Neural progenitor cell (in vitro differentiated cells): ENCODE data around the gene MRM2. TPM values are rescaled to one million over a fixed set of nuclear protein-coding genes. Genes with fewer than 3 reads are reported as not detected.
A peak's percentile ranks its signal among the peaks of the same experiment; 100 is the strongest.

ENCODE experiments used
- DNase-seq: peaks from one replicate; pipeline ENCODE4 v3.0.0-alpha.2; 2016; ENCODE audit warnings: low spot score
- H2AFZ ChIP-seq: fragments of 200-600 bp; sonication (generic); replicated peaks from 2 replicates; pipeline ENCODE4 v1.6.1; 2016; ENCODE audit warnings: antibody characterized with exemption
- H3F3A ChIP-seq: fragments of 200-600 bp; sonication (generic); 2 replicates; pipeline ENCODE4 v1.6.1; 2016; ENCODE audit warnings: antibody characterized with exemption, low read depth
- H3K27ac ChIP-seq: fragments of 200-600 bp; sonication (generic); 2 replicates; pipeline ENCODE4 v1.5.1; 2016; ENCODE audit warnings: mild to moderate bottlenecking
- H3K27me3 ChIP-seq: fragments of 200-600 bp; sonication (generic); 2 replicates; pipeline ENCODE4 v1.6.1; 2016; ENCODE audit warnings: mild to moderate bottlenecking, moderate library complexity
- H3K36me3 ChIP-seq: fragments of 200-600 bp; sonication (generic); 2 replicates; pipeline ENCODE4 v1.5.1; 2016
- H3K4me1 ChIP-seq: fragments of 200-600 bp; sonication (generic); 2 replicates; pipeline ENCODE4 v1.6.1; 2016; ENCODE audit warnings: mixed run types
- H3K4me2 ChIP-seq: fragments of 200-600 bp; sonication (generic); 2 replicates; pipeline ENCODE4 v1.6.1; 2016
- H3K4me3 ChIP-seq: fragments of 200-600 bp; sonication (generic); 2 replicates; pipeline ENCODE4 v1.5.1; 2016
- H3K79me2 ChIP-seq: fragments of 200-600 bp; sonication (generic); 2 replicates; pipeline ENCODE4 v1.6.1; 2016; ENCODE audit warnings: low read depth
- H3K9ac ChIP-seq: fragments of 200-600 bp; sonication (generic); 2 replicates; pipeline ENCODE4 v1.6.1; 2016
- H3K9me3 ChIP-seq: fragments of 200-600 bp; sonication (generic); 2 replicates; pipeline ENCODE4 v1.5.1; 2016; ENCODE audit warnings: low read depth
- H4K20me1 ChIP-seq: fragments of 200-600 bp; sonication (generic); 2 replicates; pipeline ENCODE4 v1.6.1; 2016; ENCODE audit warnings: low read depth
- H3K27ac Mint-ChIP-seq: 3 replicates; pipeline ENCODE4 v1.8.0; 2021; ENCODE audit warnings: mixed read lengths
- H3K27me3 Mint-ChIP-seq: 2 replicates; pipeline ENCODE4 v1.8.0; 2022; ENCODE audit warnings: low read depth, mild to moderate bottlenecking, inconsistent platforms, moderate library complexity, mixed read lengths; ENCODE audit not compliant: insufficient read depth
- H3K36me3 Mint-ChIP-seq: 3 replicates; pipeline ENCODE4 v1.8.0; 2021; ENCODE audit warnings: mixed read lengths
- H3K4me1 Mint-ChIP-seq: 3 replicates; pipeline ENCODE4 v1.8.0; 2021; ENCODE audit warnings: mixed read lengths
- H3K4me3 Mint-ChIP-seq: 3 replicates; pipeline ENCODE4 v1.8.0; 2021; ENCODE audit warnings: mild to moderate bottlenecking, moderate library complexity, mixed read lengths
- H3K9me3 Mint-ChIP-seq: 3 replicates; pipeline ENCODE4 v1.8.0; 2020; ENCODE audit warnings: mixed read lengths
- EZH2 ChIP-seq: fragments of 200-600 bp; sonication (generic); IDR thresholded peaks from 2 replicates; pipeline ENCODE4 v1.6.1; 2017; ENCODE audit warnings: antibody characterized with exemption, mild to moderate bottlenecking, moderate library complexity
- EZH2phosphoT487 ChIP-seq: fragments of 200-600 bp; sonication (generic); IDR thresholded peaks from 2 replicates; pipeline ENCODE4 v1.6.1; 2017; ENCODE audit warnings: antibody characterized with exemption
- total RNA-seq: library from RNA; depleted of rRNA; stranded (reverse); fragments of >200 nt; gene quantifications from 2 replicates; pipeline ENCODE4 v1.2.3, GENCODE V29; 2015; ENCODE audit warnings: low replicate concordance
- TF ChIP-seq, protein P1 (sequence below): fragments of 200-600 bp; sonication (generic); IDR thresholded peaks from 2 replicates; pipeline ENCODE4 v1.5.1; 2017; ENCODE audit warnings: antibody characterized with exemption, mild to moderate bottlenecking

Gene MRM2
- total RNA-seq, 1 donor from 2014 or later = 34.3 TPM

DNA sequence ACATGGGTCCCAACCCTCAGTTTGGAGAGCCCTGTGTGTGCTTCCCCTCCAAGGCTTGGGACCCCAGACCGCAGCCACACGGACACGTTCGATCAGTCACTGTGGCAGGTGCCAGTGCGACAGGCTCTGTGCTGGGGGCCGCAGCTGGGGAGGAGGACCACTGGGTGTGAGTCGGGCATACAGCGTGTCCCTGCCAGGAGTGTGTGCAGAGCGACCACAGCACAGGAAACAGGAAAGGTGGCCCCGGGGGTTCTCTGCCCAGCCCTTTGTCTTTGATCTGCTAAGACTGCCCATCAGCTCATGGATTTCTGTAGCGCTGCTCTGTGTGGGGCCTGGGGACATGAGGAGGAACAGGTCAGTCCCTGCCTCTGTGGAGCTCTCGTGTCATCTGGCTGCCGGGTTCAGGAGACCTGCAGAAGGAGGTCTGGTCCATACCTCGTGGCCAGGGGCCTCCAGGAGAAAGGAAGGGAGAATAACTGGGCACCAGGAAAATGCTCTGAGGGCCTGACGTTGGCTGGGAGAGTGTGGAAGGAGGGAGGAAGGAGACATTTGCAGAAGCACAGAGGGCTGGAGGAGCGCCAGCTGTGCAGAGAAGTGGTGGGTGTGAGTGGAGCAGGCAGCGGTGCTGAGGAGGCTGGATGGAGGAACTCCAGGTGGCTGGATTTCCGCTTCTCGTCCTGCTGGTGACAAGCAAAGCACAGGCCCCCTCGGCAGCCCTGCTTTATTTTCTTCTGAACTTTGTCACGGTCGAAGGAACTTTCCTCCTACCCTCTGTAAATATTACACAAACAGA, 4.1 kb upstream of the MRM2 start:
- H3K4me3 Mint-ChIP-seq = peak overlapping the region; percentile 25
- no peak overlapping the region for H3K4me2 ChIP-seq
- no peak for DNase-seq
- no peak overlapping the region for H3K4me3 ChIP-seq
- H2AFZ ChIP-seq = no peak overlapping the region
- H3K27ac ChIP-seq = no peak overlapping the region
- no peaks in the 10 kb centered on the region for H3K9me3 Mint-ChIP-seq
- TF ChIP-seq, protein P1, sequence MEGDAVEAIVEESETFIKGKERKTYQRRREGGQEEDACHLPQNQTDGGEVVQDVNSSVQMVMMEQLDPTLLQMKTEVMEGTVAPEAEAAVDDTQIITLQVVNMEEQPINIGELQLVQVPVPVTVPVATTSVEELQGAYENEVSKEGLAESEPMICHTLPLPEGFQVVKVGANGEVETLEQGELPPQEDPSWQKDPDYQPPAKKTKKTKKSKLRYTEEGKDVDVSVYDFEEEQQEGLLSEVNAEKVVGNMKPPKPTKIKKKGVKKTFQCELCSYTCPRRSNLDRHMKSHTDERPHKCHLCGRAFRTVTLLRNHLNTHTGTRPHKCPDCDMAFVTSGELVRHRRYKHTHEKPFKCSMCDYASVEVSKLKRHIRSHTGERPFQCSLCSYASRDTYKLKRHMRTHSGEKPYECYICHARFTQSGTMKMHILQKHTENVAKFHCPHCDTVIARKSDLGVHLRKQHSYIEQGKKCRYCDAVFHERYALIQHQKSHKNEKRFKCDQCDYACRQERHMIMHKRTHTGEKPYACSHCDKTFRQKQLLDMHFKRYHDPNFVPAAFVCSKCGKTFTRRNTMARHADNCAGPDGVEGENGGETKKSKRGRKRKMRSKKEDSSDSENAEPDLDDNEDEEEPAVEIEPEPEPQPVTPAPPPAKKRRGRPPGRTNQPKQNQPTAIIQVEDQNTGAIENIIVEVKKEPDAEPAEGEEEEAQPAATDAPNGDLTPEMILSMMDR = no peak
- peaks cover 16% of the 10 kb centered on the region for H3K4me1 ChIP-seq
- no peaks in the 10 kb centered on the region for H3K9me3 ChIP-seq
- H3K27ac Mint-ChIP-seq = peak overlapping the region; percentile 62
- H3K27me3 ChIP-seq = no peaks in the 10 kb centered on the region
- H3K36me3 ChIP-seq = no peaks in the 10 kb centered on the region
- peaks cover 4% of the 10 kb centered on the region for H3K36me3 Mint-ChIP-seq
- H3K79me2 ChIP-seq = peaks cover 27% of the 10 kb centered on the region
- peaks cover 6% of the 10 kb centered on the region for H4K20me1 ChIP-seq
- H3K9ac ChIP-seq = no peak overlapping the region
- peaks cover 16% of the 10 kb centered on the region for H3F3A ChIP-seq
- H3K27me3 Mint-ChIP-seq = peaks cover 5% of the 10 kb centered on the region
- peaks cover 27% of the 10 kb centered on the region for H3K4me1 Mint-ChIP-seq

DNA sequence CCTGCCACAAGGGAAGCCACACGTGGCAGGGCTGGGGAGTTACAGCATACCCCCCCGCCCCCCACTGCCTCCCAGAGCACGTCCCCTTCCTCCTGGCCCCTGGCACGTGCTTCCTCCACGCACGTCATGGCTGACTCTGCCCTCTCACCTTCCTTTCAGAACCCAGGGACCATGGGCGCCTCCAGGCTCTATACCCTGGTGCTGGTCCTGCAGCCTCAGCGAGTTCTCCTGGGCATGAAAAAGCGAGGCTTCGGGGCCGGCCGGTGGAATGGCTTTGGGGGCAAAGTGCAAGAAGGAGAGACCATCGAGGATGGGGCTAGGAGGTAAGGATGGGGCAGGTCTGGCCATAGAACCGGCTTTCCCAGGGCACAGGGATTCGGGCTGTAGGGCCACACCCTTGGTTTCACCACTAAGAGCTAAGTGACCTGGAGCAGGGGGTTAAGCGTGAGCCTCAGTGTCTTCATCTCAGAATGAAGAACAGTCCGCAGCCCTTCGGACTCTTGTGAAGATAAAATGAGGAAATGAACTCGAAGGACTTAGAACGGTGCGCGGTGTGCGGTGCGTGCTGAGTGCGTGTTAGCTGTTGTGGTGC, 2.5 kb upstream of the MRM2 start:
- Mint-ChIP-seq H3K9me3 (no peaks in the 10 kb centered on the region), H3K36me3 (peaks cover 4% of the 10 kb centered on the region), H3K4me1 (peaks cover 31% of the 10 kb centered on the region), H3K4me3 (peak overlapping the region; percentile 72), H3K27me3 (peaks cover 5% of the 10 kb centered on the region), H3K27ac (no peak overlapping the region)
- no peak overlapping the region for H3K27ac ChIP-seq
- no peak overlapping the region for H3K4me3 ChIP-seq
- no peak overlapping the region for H3K4me2 ChIP-seq
- peaks cover 11% of the 10 kb centered on the region for H4K20me1 ChIP-seq
- peaks cover 43% of the 10 kb centered on the region for H3K79me2 ChIP-seq
- H3F3A ChIP-seq = peaks cover 16% of the 10 kb centered on the region
- H2AFZ ChIP-seq = no peak overlapping the region
- no peaks in the 10 kb centered on the region for H3K9me3 ChIP-seq
- no peaks in the 10 kb centered on the region for H3K36me3 ChIP-seq
- no peak overlapping the region for H3K9ac ChIP-seq
- peaks cover 19% of the 10 kb centered on the region for H3K4me1 ChIP-seq
- DNase-seq = no peak
- H3K27me3 ChIP-seq = no peaks in the 10 kb centered on the region
- TF ChIP-seq EZH2phosphoT487 (no peak), EZH2 (no peak)
- TF ChIP-seq, protein P1 = no peak

DNA sequence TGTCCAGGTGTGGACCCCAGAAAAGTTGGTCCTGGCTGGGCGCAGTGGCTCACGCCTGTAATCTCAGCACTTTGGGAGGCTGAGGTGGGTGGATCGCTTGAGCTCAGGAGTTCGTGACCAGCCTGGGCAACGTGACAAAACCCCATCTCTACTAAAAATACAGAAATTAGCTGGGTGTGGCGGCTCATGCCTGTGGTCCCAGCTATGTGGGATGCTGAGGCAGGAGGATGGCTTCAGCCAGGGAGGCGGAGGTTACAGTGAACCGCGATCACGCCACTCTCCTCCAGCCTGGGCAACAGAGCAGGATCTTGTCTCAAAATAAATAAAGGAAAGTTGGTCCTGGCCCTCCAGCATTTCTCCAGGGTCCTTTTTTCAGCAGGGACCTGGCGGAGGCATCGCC, 1.5 kb upstream of the MRM2 start:
- Histone ChIP-seq H3K4me2 (peak overlapping the region; percentile 97), H3K4me3 (peak overlapping the region; percentile 70), H3F3A (peaks cover 16% of the 10 kb centered on the region), H3K9ac (no peak overlapping the region), H2AFZ (no peak overlapping the region), H3K79me2 (peaks cover 48% of the 10 kb centered on the region), H3K27me3 (no peaks in the 10 kb centered on the region), H3K27ac (no peak overlapping the region), H3K36me3 (no peaks in the 10 kb centered on the region), H3K9me3 (no peaks in the 10 kb centered on the region), H3K4me1 (peaks cover 19% of the 10 kb centered on the region), H4K20me1 (peaks cover 11% of the 10 kb centered on the region)
- peaks cover 5% of the 10 kb centered on the region for H3K27me3 Mint-ChIP-seq
- H3K4me1 Mint-ChIP-seq = peaks cover 31% of the 10 kb centered on the region
- no peak overlapping the region for H3K27ac Mint-ChIP-seq
- TF ChIP-seq EZH2 (no peak), EZH2phosphoT487 (no peak)
- TF ChIP-seq, protein P1 = no peak
- peak overlapping the region; percentile 94 for H3K4me3 Mint-ChIP-seq
- H3K9me3 Mint-ChIP-seq = no peaks in the 10 kb centered on the region
- DNase-seq = no peak
- H3K36me3 Mint-ChIP-seq = peaks cover 2% of the 10 kb centered on the region
